ENCODE data around the gene FAM241A. TPM values are rescaled to one million over a fixed set of nuclear protein-coding genes. Genes with fewer than 3 reads are reported as not detected.
"Not testable (repeated sequence)": the region's sequence is repeated elsewhere in the genome, so short reads cannot be mapped to it uniquely, and the experiment has no call there.

FAM241A gene
- total and polyA plus RNA-seq, 8 donors, result 0.58 to 8.4 (median 3.1) TPM; not detected in 1

- Histone ChIP-seq H3K4me3 (no peak overlapping the region), H3K36me3 (no peaks in the 10 kb centered on the region), H3K27me3 (no peaks in the 10 kb centered on the region), H3K4me1 (peaks cover 4 to 29% (median 22%) of the 10 kb centered on the region in 4 donors), H3K27ac (no peak overlapping the region), H3K9me3 (no peaks in the 10 kb centered on the region)
- no peak for TF ChIP-seq EP300 (IDR thresholded peaks at IDR 0.05)
- no peak for DNase-seq
- WGBS, 5 donors, result 85 to 96% (median 89%) methylated on average over 5 of the region's 5 CpGs
- intact Hi-C loops (cut with DNase I; ENCODE audit: low total_unique reads), result no loop called here
These were observed 5.7 kb downstream of the FAM241A start for GRCh38 chr4:112150920-112151319.

DNA sequence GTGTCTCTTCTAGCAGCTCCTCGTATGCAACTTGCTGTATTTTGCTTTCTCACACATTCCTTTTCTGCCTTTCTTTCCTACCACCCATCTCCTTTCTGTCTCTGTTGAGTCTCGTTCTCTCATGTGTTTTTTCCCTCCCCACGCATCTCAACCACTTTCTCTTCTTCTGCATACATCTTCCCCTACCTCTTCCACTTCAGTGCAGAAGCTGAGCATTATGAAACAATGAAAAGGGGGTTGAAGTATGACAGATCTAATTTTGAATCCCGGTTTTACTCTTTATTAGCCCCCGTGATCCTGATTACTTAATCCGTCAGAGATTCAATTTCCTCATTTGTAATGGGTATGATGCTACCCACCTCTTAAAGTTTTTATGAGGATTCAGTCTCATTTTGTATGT lies 7.3 kb downstream of the FAM241A start:
- no peak overlapping the region for H3K4me3 ChIP-seq
- TF ChIP-seq POLR2AphosphoS5 (IDR thresholded peaks at IDR 0.05) (no peak), CTCF (IDR thresholded peaks at IDR 0.05) (no peak)
- no peak overlapping the region for H3K27ac ChIP-seq
- H3K36me3 ChIP-seq, result no peaks in the 10 kb centered on the region
- H3K4me1 ChIP-seq, result peaks cover 0 to 21% (median 15%) of the 10 kb centered on the region in 4 donors
- intact Hi-C loops (cut with DNase I; ENCODE audit: low total_unique reads), result no loop called here
- no peak for DNase-seq
- no peaks in the 10 kb centered on the region for H3K27me3 ChIP-seq
- H3K9me3 ChIP-seq, result no peaks in the 10 kb centered on the region
- WGBS, 5 donors, result 67 to 87% (median 74%) methylated on average over 6 of the region's 6 CpGs

GRCh38 chr4:112153211-112153791 lies 8.0 kb downstream of the FAM241A start:
- peak in 1 of 2 donors; percentile 23 for DNase-seq
- intact Hi-C loops (cut with DNase I; ENCODE audit: low total_unique reads), result no loop called here
- no peaks in the 10 kb centered on the region for H3K27me3 ChIP-seq
- H3K36me3 ChIP-seq, result no peaks in the 10 kb centered on the region
- H3K27ac ChIP-seq, result no peak overlapping the region
- 30 to 50% (median 48%) methylated on average over 4 of the region's 4 CpGs for WGBS, 5 donors
- H3K4me3 ChIP-seq, result peak overlapping the region in 1 of 4 donors; percentile 6
- no peak for TF ChIP-seq CTCF (IDR thresholded peaks at IDR 0.05)
- no peak for TF ChIP-seq POLR2AphosphoS5 (IDR thresholded peaks at IDR 0.05)
- TF ChIP-seq EP300 (IDR thresholded peaks at IDR 0.05), result no peak
- TF ChIP-seq POLR2A (IDR thresholded peaks at IDR 0.05), result no peak
- H3K4me1 ChIP-seq, result peaks cover 0 to 15% (median 13%) of the 10 kb centered on the region in 4 donors
- H3K9me3 ChIP-seq, result no peaks in the 10 kb centered on the region

DNA sequence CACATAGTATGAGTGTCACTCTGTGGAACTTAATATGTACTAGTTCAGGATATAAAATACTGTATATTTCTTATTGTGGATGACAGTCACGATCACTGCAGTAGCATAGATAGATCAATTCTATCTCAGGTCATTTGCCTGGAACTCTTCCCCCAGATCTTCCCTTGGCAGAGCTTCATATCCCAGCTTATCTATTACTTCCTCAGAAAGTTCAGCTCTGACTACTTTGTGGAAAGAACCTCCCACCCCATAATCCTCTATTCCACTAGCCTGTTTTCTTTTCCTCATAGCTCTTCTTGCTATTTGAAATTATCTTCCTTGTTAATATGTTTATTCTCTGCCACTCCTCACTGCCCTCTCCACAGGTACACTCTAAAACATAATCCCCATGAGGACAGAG lies 10.9 kb downstream of the FAM241A start:
- Histone ChIP-seq H3K9me3 (no peaks in the 10 kb centered on the region), H3K27ac (no peak overlapping the region), H3K4me3 (no peak overlapping the region), H3K27me3 (no peaks in the 10 kb centered on the region), H3K4me1 (peaks cover 0 to 15% (median 11%) of the 10 kb centered on the region in 4 donors), H3K36me3 (no peaks in the 10 kb centered on the region)
- no peak for DNase-seq
- intact Hi-C loops (cut with DNase I; ENCODE audit: low total_unique reads), result no loop called here
- 68 to 88% (median 79%) methylated on average over 1 of the region's 1 CpG for WGBS, 5 donors
- no peak for TF ChIP-seq CTCF (IDR thresholded peaks at IDR 0.05)

GRCh38 chr4:112156553-112156952 lies 11.3 kb downstream of the FAM241A start:
- Histone ChIP-seq H3K36me3 (no peaks in the 10 kb centered on the region), H3K4me3 (no peak overlapping the region), H3K27ac (no peak overlapping the region), H3K9me3 (no peaks in the 10 kb centered on the region), H3K27me3 (no peaks in the 10 kb centered on the region), H3K4me1 (peaks cover 0 to 15% (median 11%) of the 10 kb centered on the region in 4 donors)
- no peak for TF ChIP-seq POLR2A (IDR thresholded peaks at IDR 0.05)
- TF ChIP-seq EP300 (IDR thresholded peaks at IDR 0.05), result no peak
- TF ChIP-seq POLR2AphosphoS5 (IDR thresholded peaks at IDR 0.05), result no peak
- TF ChIP-seq CTCF (IDR thresholded peaks at IDR 0.05), result no peak
- intact Hi-C loops (cut with DNase I; ENCODE audit: low total_unique reads), result no loop called here
- no peak for DNase-seq

GRCh38 chr4:112163706-112164105 lies 18.5 kb downstream of the FAM241A start:
- H3K27me3 ChIP-seq; intact Hi-C loops (cut with DNase I; ENCODE audit: low total_unique reads); DNase-seq; H3K36me3 ChIP-seq; H3K27ac ChIP-seq; H3K4me3 ChIP-seq; H3K9me3 ChIP-seq; H3K4me1 ChIP-seq: not testable (repeated sequence)
- 86 to 99% (median 98%) methylated on average over 3 of the region's 3 CpGs for WGBS, 5 donors
